AG04450 (cell line): ENCODE results near the gene MEG3. TPM values are rescaled to one million over a fixed set of nuclear protein-coding genes. Genes with fewer than 3 reads are reported as not detected.

Source experiments
- CTCF ChIA-PET: fragments of 300-600, 350-600 bp; formaldehyde crosslinking; extraction: SDS; loops from one replicate; lab custom pipeline; 2022; ENCODE audit warnings: antibody characterized with exemption, inconsistent platforms; lab: Charles Lee
- POLR2A ChIA-PET: fragments of 350-600 bp; formaldehyde crosslinking; extraction: SDS; loops from one replicate; lab custom pipeline; 2021; ENCODE audit warnings: antibody characterized with exemption, inconsistent platforms; lab: Yijun Ruan, JAX
- DNase-seq: peaks from one replicate; pipeline ENCODE4 v3.0.0-alpha.2; 2011; ENCODE audit warnings: low read depth, low spot score
- H3K27ac ChIP-seq: one replicate; pipeline ENCODE4 v1.5.1; 2012; ENCODE audit warnings: low read depth, low read length, control low read depth
- H3K27me3 ChIP-seq: one replicate; pipeline ENCODE4 v1.6.0; 2012; ENCODE audit warnings: low read length; ENCODE audit not compliant: control insufficient read depth, insufficient read depth
- H3K4me3 ChIP-seq: 2 replicates; pipeline ENCODE4 v1.5.1; 2011; ENCODE audit warnings: mild to moderate bottlenecking, low read depth, low read length, control low read depth
- H3K9me3 ChIP-seq: 2 replicates; pipeline ENCODE4 v1.5.1; 2012; ENCODE audit warnings: low read length; ENCODE audit not compliant: control insufficient read depth, insufficient read depth
- CTCF ChIP-seq: IDR thresholded peaks from 2 replicates; pipeline ENCODE4 v1.5.1; 2011; ENCODE audit warnings: low read depth, low read length, control low read depth, inconsistent platforms
- polyA plus RNA-seq: library from polyadenylated mRNA; depleted of rRNA; stranded (reverse); fragments of >200 nt; gene quantifications from 2 replicates; pipeline ENCODE4 v1.2.3, GENCODE V29; 2011

The MEG3 gene
- polyA plus RNA-seq, 1 experiment, result 310 TPM

- no peak overlapping the region for H3K4me3 ChIP-seq
- H3K27ac ChIP-seq, result no peak overlapping the region
- no peak for TF ChIP-seq CTCF
- H3K9me3 ChIP-seq, result no peaks in the 10 kb centered on the region; the same call in 1 of the 2 replicates
- CTCF ChIA-PET, result no interaction called here
- no peaks in the 10 kb centered on the region for H3K27me3 ChIP-seq
- POLR2A ChIA-PET, result no interaction called here
- no peak for DNase-seq
Observed at GRCh38 chr14:100891501-100892445, 65.9 kb downstream of the MEG3 start.

- no peaks in the 10 kb centered on the region for H3K27me3 ChIP-seq
- ChIA-PET CTCF (no interaction called here), POLR2A (no interaction called here)
- TF ChIP-seq CTCF, result no peak
- no peaks in the 10 kb centered on the region; the same call in 1 of the 2 replicates for H3K9me3 ChIP-seq
- no peak overlapping the region for H3K4me3 ChIP-seq
- no peak overlapping the region for H3K27ac ChIP-seq
- DNase-seq, result no peak
Observed at GRCh38 chr14:100892496-100893227, 66.7 kb downstream of the MEG3 start.

GRCh38 chr14:100893228-100893601 is 67.3 kb downstream of the MEG3 start:
- no peaks in the 10 kb centered on the region for H3K27me3 ChIP-seq
- DNase-seq, result no peak
- no peaks in the 10 kb centered on the region; the same call in 1 of the 2 replicates for H3K9me3 ChIP-seq
- no peak for TF ChIP-seq CTCF
- no peak overlapping the region for H3K4me3 ChIP-seq
- POLR2A ChIA-PET, result no interaction called here
- no peak overlapping the region for H3K27ac ChIP-seq
- CTCF ChIA-PET, result no interaction called here

DNA sequence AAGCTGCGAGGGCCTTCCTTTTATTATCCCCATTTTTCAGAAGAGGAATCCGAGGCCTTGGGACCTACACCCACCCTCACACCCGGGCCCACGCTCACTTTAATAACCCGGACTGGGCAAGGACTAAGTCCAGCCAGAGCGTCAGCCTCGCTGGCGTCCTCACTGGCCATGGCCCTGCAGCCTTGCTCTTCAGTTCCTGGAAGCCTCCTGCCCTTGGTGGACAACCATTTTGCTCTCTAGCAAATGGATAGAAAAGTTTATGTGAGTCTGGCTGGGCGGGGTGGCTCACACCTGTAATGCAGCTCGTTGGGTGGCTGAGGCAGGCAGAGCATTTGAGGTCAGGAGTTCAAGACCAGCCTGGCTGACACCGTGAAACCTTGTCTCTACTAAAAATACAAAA is 67.8 kb downstream of the MEG3 start:
- TF ChIP-seq CTCF, result no peak
- Histone ChIP-seq H3K9me3 (no peaks in the 10 kb centered on the region; the same call in 1 of the 2 replicates), H3K4me3 (no peak overlapping the region), H3K27me3 (no peaks in the 10 kb centered on the region), H3K27ac (no peak overlapping the region)
- ChIA-PET POLR2A (interaction anchor here (0.7 kb wide), 1 partner anchor 190 kb away, joined by 4 read pairs; no protein-coding TSS in a partner anchor), CTCF (no interaction called here)
- DNase-seq, result no peak
